ENCODE measurements around the gene ZNF526.

- TF ChIP-seq CTCF (IDR thresholded peaks at IDR 0.05; ENCODE audit: low read depth, low read length) (no peak), MYC (IDR thresholded peaks at IDR 0.05; ENCODE audit: low read depth, low read length) (no peak)
- TF ChIP-seq, protein P1, sequence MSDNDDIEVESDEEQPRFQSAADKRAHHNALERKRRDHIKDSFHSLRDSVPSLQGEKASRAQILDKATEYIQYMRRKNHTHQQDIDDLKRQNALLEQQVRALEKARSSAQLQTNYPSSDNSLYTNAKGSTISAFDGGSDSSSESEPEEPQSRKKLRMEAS (IDR thresholded peaks at IDR 0.05; ENCODE audit: low read depth, low read length) = no peak
These were observed 52.9 kb downstream of the ZNF526 start for GRCh38 chr19:42272989-42273406.

Measured in NB4 (cell line).